Measurements from ENCODE around the gene PRR36.

PRR36 gene

DNA sequence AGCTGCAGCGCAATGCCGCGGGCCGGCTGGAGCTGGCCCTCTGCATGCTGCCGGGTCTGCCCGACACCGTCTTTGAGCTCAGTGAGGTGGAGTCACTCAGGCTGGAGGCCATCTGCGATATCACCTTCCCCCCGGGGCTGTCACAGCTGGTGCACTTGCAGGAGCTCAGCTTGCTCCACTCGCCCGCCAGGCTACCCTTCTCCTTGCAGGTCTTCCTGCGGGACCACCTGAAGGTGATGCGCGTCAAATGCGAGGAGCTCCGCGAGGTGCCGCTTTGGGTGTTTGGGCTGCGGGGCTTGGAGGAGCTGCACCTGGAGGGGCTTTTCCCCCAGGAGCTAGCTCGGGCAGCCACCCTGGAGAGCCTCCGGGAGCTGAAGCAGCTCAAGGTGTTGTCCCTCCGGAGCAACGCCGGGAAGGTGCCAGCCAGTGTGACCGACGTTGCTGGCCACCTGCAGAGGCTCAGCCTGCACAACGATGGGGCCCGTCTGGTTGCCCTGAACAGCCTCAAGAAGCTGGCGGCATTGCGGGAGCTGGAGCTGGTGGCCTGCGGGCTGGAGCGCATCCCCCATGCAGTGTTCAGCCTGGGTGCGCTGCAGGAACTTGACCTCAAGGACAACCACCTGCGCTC is 25.7 kb upstream of the PRR36 start:
- no peak for DNase-seq (ENCODE audit: low spot score)

DNA sequence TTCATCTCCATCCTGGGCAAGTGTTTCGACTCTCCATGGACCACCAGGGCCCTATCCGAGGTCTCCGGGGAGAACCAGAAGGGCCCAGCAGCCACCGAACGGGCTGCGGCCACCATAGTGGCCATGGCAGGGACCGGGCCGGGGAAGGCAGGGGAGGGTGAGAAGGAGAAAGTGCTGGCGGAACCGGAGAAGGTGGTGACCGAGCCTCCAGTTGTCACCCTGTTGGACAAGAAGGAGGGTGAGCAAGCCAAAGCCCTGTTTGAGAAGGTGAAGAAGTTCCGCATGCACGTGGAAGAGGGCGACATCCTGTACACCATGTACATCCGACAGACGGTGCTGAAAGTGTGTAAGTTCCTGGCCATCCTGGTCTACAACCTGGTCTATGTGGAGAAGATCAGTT is 24.8 kb upstream of the PRR36 start:
- no peak for DNase-seq (ENCODE audit: low spot score)

DNA sequence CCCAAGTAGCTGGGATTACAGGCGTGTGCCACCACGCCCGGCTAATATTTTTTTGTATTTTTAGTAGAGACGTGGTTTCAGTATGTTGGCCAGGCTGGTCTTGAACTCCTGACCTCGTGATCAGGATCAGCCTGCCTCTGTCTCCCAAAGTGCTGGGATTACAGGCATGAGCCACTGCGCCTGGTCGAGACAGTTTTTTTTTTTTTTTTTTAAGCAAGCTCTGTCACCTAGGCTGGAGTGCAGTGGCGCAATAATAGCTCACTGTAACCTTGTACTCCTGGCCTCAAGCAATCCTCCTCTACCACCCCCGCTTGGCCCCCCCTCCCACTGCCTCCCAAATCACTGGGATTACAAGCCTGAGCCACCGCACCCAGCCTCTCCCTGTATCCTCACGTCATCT is 23.1 kb upstream of the PRR36 start:
- no peak for DNase-seq (ENCODE audit: low spot score)

DNA sequence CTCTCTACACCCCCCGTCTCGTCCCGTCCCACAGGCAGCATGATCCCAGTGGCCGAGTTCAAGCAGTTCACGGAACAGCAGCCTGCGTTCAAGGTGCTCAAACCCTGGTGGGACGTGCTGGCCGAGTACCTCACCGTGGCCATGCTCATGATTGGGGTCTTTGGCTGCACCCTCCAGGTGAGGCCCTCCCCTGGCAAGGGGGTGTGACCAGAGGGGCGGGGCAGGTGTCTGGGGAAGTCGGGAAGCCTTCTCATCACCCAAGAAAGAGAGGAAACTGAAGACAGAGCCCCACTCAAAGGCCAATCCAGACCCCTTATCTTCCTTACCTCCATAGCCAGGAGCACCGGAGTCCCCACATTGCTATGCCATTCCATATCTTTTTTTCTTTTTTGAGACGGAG is 21.4 kb upstream of the PRR36 start:
- no peak for DNase-seq (ENCODE audit: low spot score)

DNA sequence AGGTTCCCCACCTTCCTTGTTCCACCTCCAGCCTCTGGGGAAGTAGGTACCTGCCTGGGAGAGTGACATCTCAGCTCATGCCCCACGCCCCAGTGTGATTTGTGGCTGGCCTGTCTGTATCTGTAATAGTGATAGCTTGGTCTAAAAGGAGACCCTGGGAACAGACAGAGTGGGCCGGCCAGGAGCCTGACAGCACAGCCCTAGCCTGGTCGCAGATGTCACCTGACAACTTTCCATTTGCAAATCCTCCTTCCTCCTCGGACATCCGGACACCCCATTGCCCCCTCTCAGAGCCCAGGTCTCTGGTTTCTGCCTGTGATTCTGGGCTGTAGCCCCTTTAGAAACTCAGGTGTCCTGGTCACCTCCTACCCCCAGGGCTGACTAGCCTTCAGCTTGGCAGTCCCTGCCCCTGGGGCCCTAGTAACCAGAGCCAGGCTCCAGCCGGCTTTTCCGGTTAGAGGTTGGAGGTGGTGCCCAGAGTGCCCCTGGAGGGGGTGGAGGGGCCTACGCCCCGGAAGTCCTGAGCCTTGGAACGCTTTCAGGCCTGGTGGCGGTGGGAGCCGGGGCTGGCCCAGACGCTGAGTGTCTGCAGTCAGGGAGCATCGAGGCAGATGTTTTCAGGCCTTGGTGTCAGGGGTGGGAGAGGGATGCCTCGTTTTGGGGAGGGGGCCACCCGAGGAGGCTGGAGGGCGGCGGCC is 20.6 kb upstream of the PRR36 start:
- no peak for DNase-seq (ENCODE audit: low spot score)

DNA sequence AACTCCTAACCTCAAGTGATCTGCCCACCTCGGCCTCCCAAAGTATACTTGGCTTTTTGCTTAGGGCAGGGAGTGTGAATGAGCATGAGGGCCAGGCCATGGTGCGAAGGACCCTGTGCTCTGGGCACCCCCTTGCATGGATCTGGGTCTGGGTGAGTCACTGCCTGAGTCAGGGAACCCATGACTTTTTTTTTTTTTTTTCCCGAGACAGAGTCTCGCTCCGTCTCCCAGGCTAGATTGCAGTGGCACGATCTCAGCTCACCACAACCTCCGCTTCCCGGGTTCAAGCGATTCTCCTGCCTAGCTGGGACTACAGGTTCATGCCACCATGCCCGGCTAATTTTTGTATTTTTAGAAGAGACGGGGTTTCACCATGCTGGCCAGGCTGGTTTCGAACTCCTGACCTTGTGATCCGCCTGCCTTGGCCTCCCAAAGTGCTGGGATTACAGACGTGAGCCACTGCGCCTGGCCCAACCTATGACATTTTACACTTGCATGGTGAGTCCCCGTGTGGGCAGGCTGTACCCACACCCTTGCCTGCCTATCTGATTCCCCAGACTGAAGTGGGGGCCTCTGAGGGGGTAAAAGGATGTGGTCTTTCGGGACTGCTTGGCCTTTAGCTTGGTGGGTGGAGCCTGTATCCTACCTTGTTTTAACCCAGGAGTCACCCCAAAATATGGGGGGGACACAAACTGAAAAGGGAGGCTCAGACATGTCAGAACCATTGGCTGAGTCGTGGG is 19.3 kb upstream of the PRR36 start:
- DNase-seq (ENCODE audit: low spot score), result peak; percentile 31

DNA sequence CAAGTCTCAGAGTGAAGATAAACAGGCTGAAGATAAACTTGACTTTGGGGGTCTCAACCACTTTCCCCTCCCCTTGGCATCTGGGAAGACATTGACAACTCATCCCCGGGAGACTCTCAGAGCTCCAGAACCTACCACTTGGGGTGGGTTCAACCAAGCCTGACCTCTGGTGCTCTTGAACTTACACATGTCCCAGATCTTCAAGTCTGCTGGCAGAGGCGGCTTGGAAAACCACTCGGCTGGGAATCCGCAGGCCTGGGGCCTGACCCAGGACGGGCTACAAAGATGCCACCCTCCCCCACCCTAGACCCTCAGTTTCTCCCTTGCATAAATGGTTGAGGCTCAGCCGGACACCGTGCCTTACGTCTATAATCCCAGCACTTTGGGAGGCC is 14.6 kb upstream of the PRR36 start:
- no peak for DNase-seq (ENCODE audit: low spot score)

DNA sequence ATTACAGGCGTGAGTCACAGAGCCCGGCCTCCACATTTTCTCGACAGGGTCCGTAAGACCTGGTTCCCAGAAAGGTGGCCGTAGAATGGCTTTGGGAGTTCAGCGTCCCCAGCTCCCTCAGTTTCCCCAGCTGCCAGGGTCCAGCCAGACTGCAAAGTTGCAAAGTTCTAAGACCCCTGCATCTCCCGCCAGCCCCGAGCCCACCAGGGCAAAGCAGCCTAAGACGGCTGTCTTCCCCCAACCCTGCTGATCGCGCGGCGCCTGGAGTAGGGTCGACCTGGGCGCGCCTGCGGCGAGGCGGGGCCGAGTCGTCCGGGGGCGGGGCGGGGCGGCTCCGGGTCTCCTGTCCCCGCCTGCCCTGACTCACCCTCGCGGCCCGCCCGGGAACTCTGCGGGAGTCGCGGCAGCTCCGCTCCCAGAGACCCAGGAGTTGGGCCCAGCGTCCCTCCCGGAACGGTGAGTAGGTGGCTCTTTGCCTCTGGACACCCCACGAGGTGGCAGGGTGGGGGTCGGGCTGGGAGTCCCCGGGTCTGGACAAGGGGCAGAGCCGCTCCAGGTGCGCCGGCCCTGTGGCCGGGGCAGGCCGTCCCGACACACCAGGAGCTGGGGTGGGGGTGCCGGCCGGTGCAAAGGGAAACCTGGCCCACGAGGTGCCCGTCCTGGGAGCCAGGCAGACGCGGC is 14.1 kb upstream of the PRR36 start, which contains the start of gene LRRC8E:
Gene LRRC8E, plus strand, starts transcription at position 366 of the 681 bp plus-strand sequence. CDS start 7,094 bp downstream, outside the sequence.
- DNase-seq (ENCODE audit: low spot score), result peak; percentile 87

DNA sequence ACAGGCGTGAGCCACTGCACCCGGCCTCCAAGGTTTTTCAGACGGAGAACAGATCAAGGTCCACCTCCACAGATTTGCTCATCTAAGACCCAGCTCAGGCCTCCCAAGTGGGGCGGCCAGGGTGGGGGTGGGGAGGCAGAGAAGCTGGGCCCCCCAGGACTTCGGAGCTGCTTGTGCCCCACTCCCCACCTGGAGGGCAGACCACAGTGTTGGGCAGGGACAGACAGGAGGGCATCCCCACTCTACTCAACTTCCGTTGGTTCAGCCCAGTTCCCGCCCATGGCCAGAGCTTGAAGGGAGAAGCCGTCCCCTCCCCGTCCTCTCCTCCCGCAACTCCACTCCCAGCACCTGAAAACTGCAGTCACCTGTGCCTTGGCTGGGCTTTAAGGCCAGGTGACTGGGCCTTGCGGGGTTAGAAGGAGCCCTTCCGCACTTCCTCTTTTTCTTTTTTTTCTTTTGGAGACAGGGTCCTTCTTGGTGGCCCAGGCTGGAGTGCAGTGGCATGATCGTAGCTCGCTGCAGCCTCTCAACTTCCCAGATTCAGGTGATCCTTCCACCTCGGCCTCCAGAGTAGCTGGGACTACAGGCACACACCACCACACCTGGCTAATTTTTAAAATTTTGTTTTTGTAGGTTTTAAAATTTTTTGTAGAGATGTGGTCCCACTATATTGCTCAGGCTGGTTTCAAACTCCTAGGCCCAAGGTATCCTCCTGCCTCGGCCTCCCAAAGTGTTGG is 13.4 kb upstream of the PRR36 start:
- DNase-seq (ENCODE audit: low spot score), result no peak

DNA sequence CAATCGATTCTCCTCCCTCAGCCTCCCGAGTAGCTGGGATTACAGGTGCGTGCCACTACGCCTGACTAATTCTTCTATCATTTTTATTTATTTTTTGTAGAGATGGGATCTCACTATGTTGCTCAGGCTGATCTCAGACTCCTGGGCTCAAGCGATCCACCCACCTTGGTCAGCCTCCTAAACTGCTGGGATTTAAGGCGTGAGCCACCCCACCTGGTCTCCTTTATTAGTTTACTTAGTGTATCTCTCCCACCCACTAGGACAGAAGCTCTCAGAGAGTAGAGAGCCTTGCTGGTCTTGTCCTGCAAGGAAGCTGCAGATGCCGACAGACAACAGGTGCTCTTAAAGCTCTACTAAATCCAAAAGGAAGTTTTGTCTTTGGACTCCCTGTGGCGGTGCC is 11.6 kb upstream of the PRR36 start:
- DNase-seq (ENCODE audit: low spot score), result no peak

DNA sequence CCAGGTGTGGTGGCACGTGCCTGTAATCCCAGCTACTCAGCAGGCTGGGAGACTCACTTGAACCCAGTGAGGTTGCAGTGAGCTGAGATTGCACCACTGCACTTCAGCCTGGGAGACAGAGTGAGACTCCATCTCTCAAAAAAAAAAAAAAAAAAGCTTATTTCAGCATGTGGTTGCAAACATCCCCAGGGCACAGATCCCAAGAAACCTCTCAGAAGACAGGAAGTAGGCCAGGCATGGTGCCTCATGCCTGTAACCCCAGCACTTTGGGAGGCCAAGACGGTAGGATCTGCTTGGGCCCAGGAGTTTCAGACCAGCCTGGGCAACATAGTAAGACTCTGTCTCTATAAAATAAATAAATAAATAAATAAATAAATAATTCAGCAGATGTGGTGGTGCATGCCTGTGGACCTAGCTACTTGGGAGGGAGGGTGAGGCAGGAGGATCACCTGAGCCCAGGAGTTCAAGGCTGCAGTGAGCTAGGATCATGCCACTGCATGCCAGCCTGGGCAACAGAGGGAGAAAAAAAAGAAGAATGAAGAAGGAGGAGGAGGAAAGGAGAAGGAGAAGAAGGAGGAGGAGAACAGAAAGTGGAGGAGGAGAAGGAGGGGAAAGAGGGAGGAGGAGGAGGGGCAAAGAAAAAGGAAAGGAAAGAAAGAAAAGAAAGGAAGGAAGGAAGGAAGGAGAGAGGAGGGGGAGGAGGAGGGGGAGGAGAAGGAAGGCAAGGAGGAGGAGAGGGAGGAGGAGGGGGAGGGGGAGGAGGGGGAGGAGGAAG is 9.8 kb upstream of the PRR36 start:
- DNase-seq (ENCODE audit: low spot score), result no peak

DNA sequence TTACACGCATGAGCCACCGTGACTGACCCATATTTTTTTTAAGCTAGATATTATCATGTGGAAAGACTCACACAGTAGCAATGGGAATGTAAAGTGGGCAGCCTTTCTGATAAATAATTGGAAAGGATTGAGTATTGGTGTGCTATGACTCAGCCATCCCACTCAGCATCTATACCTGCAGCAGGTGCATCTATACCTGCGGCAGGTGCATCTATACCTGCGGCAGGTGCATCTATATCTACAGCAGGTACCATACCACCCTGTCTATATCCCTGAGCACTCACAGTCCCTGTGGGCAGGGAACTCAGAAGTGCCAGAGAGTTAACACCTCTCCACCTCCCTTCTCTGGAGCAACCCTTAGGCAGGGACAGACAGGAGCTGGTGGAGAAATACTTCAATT is 8.9 kb upstream of the PRR36 start:
- DNase-seq (ENCODE audit: low spot score), result no peak

DNA sequence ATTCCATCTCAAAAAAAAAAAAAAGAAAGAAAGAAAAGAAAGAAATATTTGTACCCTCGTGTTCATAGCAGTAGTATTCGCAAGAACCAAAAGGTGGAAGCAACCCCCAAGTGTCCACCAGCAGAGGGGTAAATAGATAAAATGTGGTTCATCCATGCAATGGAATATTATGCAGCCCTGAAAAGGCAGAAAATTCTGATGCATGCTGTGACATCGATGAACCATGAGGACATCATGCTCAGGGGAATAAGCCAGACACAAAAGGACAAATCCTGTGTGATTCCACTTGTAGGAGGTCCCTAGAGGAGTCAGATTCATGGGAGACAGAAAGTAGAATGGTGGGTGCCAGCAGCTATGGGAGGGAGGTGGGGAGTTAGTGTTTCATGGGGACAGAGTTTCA is 7.7 kb upstream of the PRR36 start:
- DNase-seq (ENCODE audit: low spot score), result no peak

DNA sequence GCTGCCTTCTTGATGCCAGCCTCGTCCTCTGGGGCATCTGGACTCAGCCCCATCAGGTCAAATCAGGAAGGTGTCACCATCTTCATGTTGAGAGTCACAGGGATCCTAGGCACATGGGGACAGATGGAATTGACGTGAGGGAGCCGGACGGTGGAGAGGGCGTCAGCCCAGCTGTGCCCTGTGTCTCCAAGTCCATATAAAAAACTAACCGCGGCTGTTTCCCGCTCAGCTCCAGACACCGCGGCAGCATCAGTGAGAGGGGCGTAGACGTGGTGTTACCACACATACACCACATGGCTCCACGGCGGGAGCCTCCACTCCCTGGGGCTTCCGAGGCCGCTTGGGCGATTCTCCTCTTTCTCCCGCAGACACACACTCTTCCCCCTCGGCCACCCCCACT is 5.6 kb upstream of the PRR36 start:
- DNase-seq (ENCODE audit: low spot score), result no peak

DNA sequence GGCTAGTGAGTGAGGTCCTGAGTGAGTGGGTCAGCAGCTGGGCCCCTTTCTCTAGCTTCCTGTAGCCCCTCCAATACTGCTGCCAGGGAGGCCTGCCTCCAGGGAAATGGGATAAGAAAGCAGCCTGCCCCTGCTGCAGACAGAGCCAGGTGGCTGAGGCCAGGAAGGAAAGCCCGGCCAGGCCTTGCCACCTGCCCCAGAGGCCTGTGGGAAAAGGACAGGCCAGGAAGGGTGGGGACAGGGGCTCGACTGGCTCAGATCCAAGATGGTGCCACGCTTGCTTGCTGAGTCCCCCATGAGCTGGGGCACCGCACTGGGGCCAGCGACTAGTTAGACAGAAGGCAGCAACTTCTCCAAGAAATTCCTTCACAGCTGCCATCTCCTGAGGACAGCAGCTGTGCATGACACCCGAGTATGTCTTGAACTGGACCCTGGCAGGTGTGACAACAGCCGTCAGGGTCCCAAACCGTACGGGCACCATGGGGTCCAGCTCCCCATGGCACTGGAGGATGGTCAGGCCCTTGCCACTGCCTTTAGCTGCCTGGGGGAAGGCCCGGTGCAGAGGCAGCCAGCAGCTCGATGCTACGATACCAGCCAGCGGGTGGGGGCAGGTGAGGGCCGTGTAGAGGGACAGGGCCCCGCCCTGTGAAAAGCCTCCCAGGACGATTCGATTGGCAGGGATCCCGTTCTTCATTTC is 5.1 kb upstream of the PRR36 start:
- no peak for DNase-seq (ENCODE audit: low spot score)

DNA sequence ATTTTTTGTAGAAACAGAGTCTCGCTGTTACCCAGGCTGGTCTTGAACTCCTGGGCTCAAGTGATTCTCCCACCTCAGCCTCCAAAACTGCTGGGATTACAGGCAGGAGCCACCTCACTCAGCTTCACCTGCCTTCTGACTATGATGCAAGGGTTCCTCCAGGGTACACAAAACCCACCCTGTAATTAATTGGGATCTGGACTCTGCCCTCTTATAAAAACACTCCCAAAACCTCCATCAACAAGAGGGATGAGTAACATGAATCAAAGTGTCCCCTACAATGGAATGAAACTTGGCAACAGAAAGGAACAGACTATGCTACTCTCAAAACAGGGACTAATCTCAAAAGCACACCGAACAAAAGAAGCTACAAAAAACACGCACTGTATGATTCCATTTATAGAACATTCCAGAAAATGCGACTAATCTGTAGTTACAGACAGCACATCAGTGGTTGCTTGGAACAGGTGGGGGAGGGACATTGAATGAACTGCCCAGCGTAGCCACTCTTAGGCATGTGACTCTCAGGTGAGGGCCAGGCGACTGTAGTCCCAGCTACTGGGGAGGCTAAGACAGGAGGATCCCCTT is 3.2 kb upstream of the PRR36 start:
- no peak for DNase-seq (ENCODE audit: low spot score)

DNA sequence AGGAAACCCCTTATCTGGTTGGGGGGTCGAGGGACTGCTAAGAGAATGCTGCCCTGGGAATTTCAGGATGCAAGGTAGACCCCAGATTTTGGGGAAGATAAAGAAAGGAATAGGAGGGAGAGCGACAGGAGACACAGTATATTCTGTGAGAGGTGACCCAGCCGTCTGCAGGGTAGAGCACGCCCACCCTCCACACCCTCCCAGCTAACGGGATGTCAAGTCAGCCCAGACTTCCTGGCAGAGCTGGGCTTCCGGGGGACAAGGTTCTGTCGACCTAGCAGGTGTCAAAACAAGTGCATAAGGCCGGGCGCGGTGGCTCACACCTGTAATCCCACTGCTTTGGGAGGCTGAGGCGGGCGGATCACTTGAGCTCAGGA is 695 bp upstream of the PRR36 start:
- no peak for DNase-seq (ENCODE audit: low spot score)

DNA sequence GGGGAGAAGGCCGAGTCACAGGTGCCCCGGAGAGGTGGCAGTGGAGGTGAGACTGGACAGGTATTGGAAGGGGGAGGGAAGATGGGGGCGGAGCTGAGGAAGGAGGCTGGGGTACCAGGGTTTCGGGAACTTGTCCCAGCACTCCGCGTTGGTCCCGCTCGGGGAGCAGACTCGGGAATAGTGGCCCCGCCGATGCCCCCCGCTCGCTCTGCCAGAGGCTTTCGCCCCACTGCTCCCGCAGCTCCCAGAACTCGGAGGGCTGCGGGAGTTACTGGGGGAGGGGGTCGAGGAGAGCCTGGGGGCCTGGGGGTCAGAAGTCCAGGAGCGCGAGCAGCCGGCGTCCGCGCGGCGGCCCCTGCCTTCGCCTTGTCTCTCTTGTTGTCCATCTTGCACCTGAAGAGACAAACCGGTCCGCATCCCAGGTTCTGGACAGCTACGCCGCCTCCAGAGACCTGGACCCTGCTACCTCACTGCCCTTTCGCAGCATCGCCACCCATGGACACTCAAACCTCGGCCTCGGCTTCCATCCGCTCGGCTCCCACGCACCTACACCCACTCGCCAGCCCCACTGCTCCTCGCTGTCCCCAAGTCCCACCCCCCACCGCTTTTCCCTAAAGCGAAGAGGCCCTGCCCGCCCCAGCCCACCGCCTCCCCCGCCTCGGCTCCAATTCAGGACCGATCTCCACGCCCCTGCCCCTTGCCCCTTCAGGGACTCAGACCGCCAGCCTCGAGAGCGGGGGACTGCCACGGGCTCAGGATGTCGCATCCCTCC is 700 bp downstream of the PRR36 start:
- DNase-seq (ENCODE audit: low spot score), result no peak

Measured in AG08396 (cell line).